Ovary (tissue), 9 donors: ENCODE data around the gene RPS6KA5. TPM values are rescaled to one million over a fixed set of nuclear protein-coding genes. Genes with fewer than 3 reads are reported as not detected.

ENCODE experiments used
- DNase-seq, 5 donors: peaks; one replicate each; pipeline ENCODE4 v3.0.0-alpha.2; 2019 to 2020
- H3K27ac ChIP-seq, 2 donors: fragments of 200-600 bp; one replicate each; pipeline versions ENCODE4 v1.5.1 to v1.8.0; 2019 to 2022
- H3K27me3 ChIP-seq: fragments of 200-600 bp; one replicate; pipeline ENCODE4 v1.8.0; 2022
- H3K36me3 ChIP-seq: fragments of 200-600 bp; sonication (generic); one replicate; pipeline ENCODE4 v1.5.1; 2019
- H3K4me1 ChIP-seq: one replicate; pipeline ENCODE4 v1.8.1; 2013; ENCODE audit warnings: mild to moderate bottlenecking, moderate library complexity; ENCODE audit not compliant: insufficient read depth
- H3K4me3 ChIP-seq: fragments of 200-600 bp; sonication (generic); one replicate; pipeline ENCODE4 v1.5.1; 2017
- H3K9me3 ChIP-seq, 2 donors: fragments of 200-600 bp in 1 of 2; sonication (generic) in 1 of 2; one replicate each; pipeline versions ENCODE4 v1.5.1 to v1.8.1; 2013 to 2019; ENCODE audit warnings: mild to moderate bottlenecking in 1 of 2, moderate library complexity in 1 of 2
- CTCF ChIP-seq, 3 donors: fragments of 450-650 bp in 2 of 3; fragments of 200-600 bp in 1 of 3; IDR thresholded peaks; one replicate each; pipeline versions ENCODE4 v1.5.1 to v1.8.0; 2016 to 2022; ENCODE audit warnings: antibody characterized with exemption in 3 of 3, mild to moderate bottlenecking in 1 of 3
- EP300 ChIP-seq: sonication (generic); formaldehyde crosslinking; IDR thresholded peaks from one replicate; pipeline ENCODE4 v1.6.1; 2017; ENCODE audit warnings: antibody characterized with exemption
- POLR2A ChIP-seq: fragments of 450-650 bp; IDR thresholded peaks from one replicate; pipeline ENCODE4 v1.6.1; 2017; ENCODE audit warnings: antibody characterized with exemption, mild to moderate bottlenecking, moderate library complexity
- WGBS, 3 donors: extraction: QIAGEN DNeasy Blood & Tissue Kit in 1 of 3; methylation state at CpG; one replicate each; pipeline versions ENCODE4 v1.1.5 to v1.1.7; 2013 to 2017; 5-methylcytosine and 5-hydroxymethylcytosine counted together
- intact Hi-C, 4 donors: fragments of 100-400 bp; cut with DNase I; formaldehyde crosslinking; loops; one replicate each; pipeline versions ENCODE4 v1.11.0 to v1.15.1; 2022 to 2023
- polyA plus RNA-seq, 2 donors: library from polyadenylated mRNA; stranded (reverse); fragments of 200-250 nt in 1 of 2; fragments of 350-450 nt in 1 of 2; fragmentation: Illumina TruSeq in 1 of 2; extraction: RNeasy Lipid Tissue Mini Kit (QIAGEN cat#74804) in 1 of 2; gene quantifications; one replicate each; pipeline ENCODE4 v1.2.3, GENCODE V29; 2013 to 2014
- total RNA-seq, 7 donors: library from RNA; depleted of rRNA in 2 of 7; stranded (reverse); fragments of >200 nt in 2 of 7; fragmentation: NEBNext Ultra II Directional in 3 of 7; extraction: Animal tissue kit (Norgen Biotek cat#: 25700) in 3 of 7; gene quantifications; one replicate each; pipeline versions ENCODE4 v1.1.0 to v1.2.4, GENCODE V29; 2016 to 2023
- donor health status: DM: no; HTN: no; CAD: no; lungs with moderate emphysema.
- donor health status: DM: no; HTN: no; CAD: no.
- donor health status: Bipolar disorder and iron deficiency.
- donor health status: DM: yes; HTN: yes; CAD: no.
- donor health status: DM: no; HTN: no; CAD: no.
- donor health status: DM: yes; HTN: yes; CAD: no.

Gene RPS6KA5
- total and polyA plus RNA-seq, 9 donors: 3.8 to 19.0 (median 8.4) TPM

GRCh38 chr14:90890322-90891020 is 170.0 kb downstream of the RPS6KA5 start:
- Histone ChIP-seq H3K27me3 (no peaks in the 10 kb centered on the region), H3K4me1 (no peaks in the 10 kb centered on the region), H3K27ac (no peak overlapping the region), H3K36me3 (no peaks in the 10 kb centered on the region), H3K9me3 (no peaks in the 10 kb centered on the region), H3K4me3 (no peak overlapping the region)
- no peak for TF ChIP-seq EP300
- no peak for TF ChIP-seq CTCF (IDR thresholded peaks at IDR 0.05)
- WGBS, 3 donors: 92 to 97% (median 93%) methylated on average over 10 of the region's 10 CpGs
- intact Hi-C loops: no loop called here
- DNase-seq: no peak

GRCh38 chr14:90886297-90886815 is 174.1 kb downstream of the RPS6KA5 start:
- Histone ChIP-seq H3K36me3 (no peaks in the 10 kb centered on the region), H3K4me3 (no peak overlapping the region), H3K9me3 (no peaks in the 10 kb centered on the region), H3K27ac (no peak overlapping the region), H3K4me1 (no peaks in the 10 kb centered on the region), H3K27me3 (no peaks in the 10 kb centered on the region)
- TF ChIP-seq EP300 (no peak), CTCF (IDR thresholded peaks at IDR 0.05) (no peak), POLR2A (no peak)
- WGBS, 3 donors: 92 to 93% (median 92%) methylated on average over 7 of the region's 7 CpGs
- no peak for DNase-seq
- intact Hi-C loops: no loop called here

- WGBS, 3 donors: 92 to 99% (median 94%) methylated on average over 2 of the region's 2 CpGs
- Histone ChIP-seq H3K27ac (no peak overlapping the region), H3K4me1 (no peaks in the 10 kb centered on the region), H3K27me3 (no peaks in the 10 kb centered on the region), H3K36me3 (no peaks in the 10 kb centered on the region), H3K4me3 (no peak overlapping the region), H3K9me3 (no peaks in the 10 kb centered on the region)
- TF ChIP-seq POLR2A (no peak), CTCF (IDR thresholded peaks at IDR 0.05) (no peak), EP300 (no peak)
- DNase-seq: no peak
- intact Hi-C loops: no loop called here
Measured at GRCh38 chr14:90883782-90884181, 176.7 kb downstream of the RPS6KA5 start.

GRCh38 chr14:90883197-90883596 is 177.2 kb downstream of the RPS6KA5 start:
- 97 to 99% (median 98%) methylated on average over 2 of the region's 2 CpGs for WGBS, 3 donors
- H3K4me1 ChIP-seq: no peaks in the 10 kb centered on the region
- intact Hi-C loops: no loop called here
- no peak for TF ChIP-seq POLR2A
- no peak for TF ChIP-seq CTCF (IDR thresholded peaks at IDR 0.05)
- TF ChIP-seq EP300: no peak
- no peaks in the 10 kb centered on the region for H3K36me3 ChIP-seq
- no peak overlapping the region for H3K27ac ChIP-seq
- H3K27me3 ChIP-seq: no peaks in the 10 kb centered on the region
- H3K4me3 ChIP-seq: no peak overlapping the region
- DNase-seq: no peak
- H3K9me3 ChIP-seq: no peaks in the 10 kb centered on the region
